Kidney epithelial cell (primary cell): ENCODE measurements around the gene DNAAF8. TPM values are rescaled to one million over a fixed set of nuclear protein-coding genes. Genes with fewer than 3 reads are reported as not detected.

ENCODE experiments used
- DNase-seq: peaks from one replicate; pipeline ENCODE4 v3.0.0-alpha.2; 2010; ENCODE audit warnings: low read depth
- H3K27me3 ChIP-seq: 2 replicates; pipeline ENCODE4 v1.6.0; 2011; ENCODE audit warnings: low read length; ENCODE audit not compliant: control insufficient read depth, insufficient read depth
- H3K36me3 ChIP-seq: 2 replicates; pipeline ENCODE4 v1.5.1; 2011; ENCODE audit warnings: low read length; ENCODE audit not compliant: control insufficient read depth, insufficient read depth
- H3K4me3 ChIP-seq: 2 replicates; pipeline ENCODE4 v1.5.1; 2011; ENCODE audit warnings: low read depth, mild to moderate bottlenecking, control low read depth, low read length
- CTCF ChIP-seq: IDR thresholded peaks from 2 replicates; pipeline ENCODE4 v1.5.1; 2011; ENCODE audit warnings: mild to moderate bottlenecking, moderate library complexity, low read length, control low read depth, inconsistent platforms; ENCODE audit not compliant: insufficient read depth, poor library complexity, severe bottlenecking
- total RNA-seq: library from RNA; depleted of rRNA; stranded (reverse); fragments of >200 nt; gene quantifications from 2 replicates; pipeline ENCODE4 v1.2.3, GENCODE V29; 2015

Gene DNAAF8
- total RNA-seq, 1 donor from 2014 or later = 1.8 TPM

DNA sequence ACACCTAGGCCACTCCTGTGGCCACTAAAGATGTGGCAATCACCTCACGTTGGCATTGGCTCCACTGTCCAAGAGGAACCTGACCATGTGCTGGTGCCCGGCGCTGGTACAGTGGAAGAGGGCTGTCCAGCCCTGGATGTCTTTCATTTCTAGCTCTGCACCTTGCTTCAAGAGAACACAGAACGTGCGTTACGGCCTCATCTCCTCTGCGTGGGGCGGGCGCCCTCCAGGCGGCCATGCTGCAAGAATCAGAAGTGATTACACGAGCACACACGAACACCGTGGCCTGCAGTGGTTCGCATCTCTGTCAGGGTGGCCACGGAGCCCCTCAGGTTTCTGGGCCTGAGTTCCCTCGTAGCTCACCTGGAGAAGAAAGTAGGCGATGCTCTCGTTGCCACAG, 7.7 kb upstream of the DNAAF8 start:
- Histone ChIP-seq H3K36me3 (peaks cover 1% of the 10 kb centered on the region), H3K27me3 (no peaks in the 10 kb centered on the region), H3K4me3 (no peak overlapping the region)
- DNase-seq = no peak
- TF ChIP-seq CTCF = no peak

DNA sequence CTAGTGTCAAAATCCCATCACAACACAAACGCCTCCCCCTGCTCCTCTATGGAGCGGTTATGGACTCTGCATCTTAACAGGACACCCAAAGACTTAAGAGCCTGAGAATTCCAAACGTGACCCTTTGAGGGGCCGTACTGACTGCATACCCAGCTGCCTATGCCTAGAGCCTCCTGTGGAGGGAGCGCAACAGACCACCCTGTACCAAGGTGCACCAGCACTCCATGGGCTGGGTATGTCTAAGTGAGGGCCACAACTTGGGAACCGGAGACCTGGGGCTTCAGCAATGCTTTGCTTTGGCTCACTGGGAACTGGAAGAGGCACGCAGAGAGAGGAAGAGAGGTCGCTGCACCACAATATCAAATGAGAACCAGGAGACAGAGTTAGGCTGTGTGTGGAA, 5.7 kb upstream of the DNAAF8 start:
- DNase-seq = no peak
- TF ChIP-seq CTCF = no peak
- H3K4me3 ChIP-seq = no peak overlapping the region
- peaks cover 1% of the 10 kb centered on the region for H3K36me3 ChIP-seq
- no peaks in the 10 kb centered on the region for H3K27me3 ChIP-seq

DNA sequence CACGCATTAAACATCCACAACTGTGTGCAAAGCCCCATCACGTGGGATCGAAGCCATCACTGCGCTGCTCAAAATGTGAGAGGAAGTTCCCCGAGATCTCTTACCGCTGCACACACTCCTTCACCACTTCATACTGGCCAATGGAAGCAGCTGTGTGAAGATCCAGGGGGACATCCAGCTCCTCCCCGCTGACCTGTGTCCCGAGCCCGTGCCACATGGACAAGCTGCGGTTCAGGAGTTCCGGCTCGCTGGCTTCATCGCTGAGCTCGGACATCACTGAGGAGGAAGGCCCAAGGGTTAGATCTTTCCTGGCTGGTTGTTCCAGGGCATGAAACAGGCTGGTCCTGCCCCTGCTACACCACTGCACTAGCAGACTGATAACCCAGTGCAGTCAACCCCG, 4.5 kb upstream of the DNAAF8 start:
- Histone ChIP-seq H3K4me3 (no peak overlapping the region), H3K36me3 (peaks cover 1% of the 10 kb centered on the region), H3K27me3 (no peaks in the 10 kb centered on the region)
- no peak for TF ChIP-seq CTCF
- DNase-seq = no peak

GRCh38 chr16:4733211-4733742, 1.1 kb upstream of the DNAAF8 start:
- H3K27me3 ChIP-seq = no peaks in the 10 kb centered on the region
- DNase-seq = no peak
- peak overlapping the region; percentile 99 for H3K4me3 ChIP-seq
- H3K36me3 ChIP-seq = no peaks in the 10 kb centered on the region
- TF ChIP-seq CTCF = no peak

DNA sequence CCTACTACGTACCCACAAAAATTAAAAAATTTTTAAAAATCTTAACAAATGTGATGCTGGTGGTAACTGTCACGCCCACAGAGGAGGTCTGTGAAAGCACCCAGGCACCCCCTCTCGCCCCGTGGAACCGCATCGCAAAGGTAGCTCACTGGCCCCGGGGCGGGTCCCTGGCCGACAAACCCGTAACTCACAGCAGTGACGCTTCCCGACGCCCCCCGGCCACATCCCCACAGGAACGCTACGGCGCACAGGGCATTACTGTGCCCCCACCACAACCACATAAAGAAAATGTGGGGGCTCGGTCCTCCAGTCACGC, 632 bp upstream of the DNAAF8 start:
- no peak for DNase-seq
- TF ChIP-seq CTCF = no peak
- Histone ChIP-seq H3K4me3 (peak overlapping the region; percentile 99), H3K27me3 (no peaks in the 10 kb centered on the region), H3K36me3 (no peaks in the 10 kb centered on the region)

- no peaks in the 10 kb centered on the region for H3K27me3 ChIP-seq
- no peak for TF ChIP-seq CTCF
- H3K4me3 ChIP-seq = peak overlapping the region; percentile 99
- no peak for DNase-seq
- H3K36me3 ChIP-seq = no peaks in the 10 kb centered on the region
These were observed 596 bp downstream of the DNAAF8 start for GRCh38 chr16:4734730-4735535.
